ENCODE results near the gene TXNDC2. TPM values are rescaled to one million over a fixed set of nuclear protein-coding genes. Genes with fewer than 3 reads are reported as not detected.
"Not testable (repeated sequence)": the region's sequence is repeated elsewhere in the genome, so short reads cannot be mapped to it uniquely, and the experiment has no call there.

Gene TXNDC2
- under 1 TPM; 0.08 to 0.17 (median 0.10) TPM for polyA plus RNA-seq (ENCODE audit: insufficient read length in 4 of 4)

GRCh38 chr18:9885170-9886004 is at the start of gene TXNDC2:
TXNDC2 (plus strand) TSS chr18:9885973; CDS start chr18:9886681, 708 bp downstream.
- DNase-seq (ENCODE audit: low read depth in 4 of 4, low spot score in 2 of 4), result no peak

- no peak for DNase-seq (ENCODE audit: low read depth in 4 of 4, low spot score in 2 of 4)
Measured at GRCh38 chr18:9838144-9838877, 47.5 kb upstream of the TXNDC2 start.

GRCh38 chr18:9839211-9839610 is 46.6 kb upstream of the TXNDC2 start:
- no peak for DNase-seq (ENCODE audit: low read depth in 4 of 4, low spot score in 2 of 4)

- no peak for DNase-seq (ENCODE audit: low read depth in 4 of 4, low spot score in 2 of 4)
Measured at GRCh38 chr18:9839853-9840252, 45.9 kb upstream of the TXNDC2 start.

- no peak for DNase-seq (ENCODE audit: low read depth in 4 of 4, low spot score in 2 of 4)
Measured at GRCh38 chr18:9841752-9842151, 44.0 kb upstream of the TXNDC2 start.

GRCh38 chr18:9842448-9842847 is 43.3 kb upstream of the TXNDC2 start:
- DNase-seq (ENCODE audit: low read depth in 4 of 4, low spot score in 2 of 4), result no peak

GRCh38 chr18:9845256-9845655 is 40.5 kb upstream of the TXNDC2 start:
- no peak for DNase-seq (ENCODE audit: low read depth in 4 of 4, low spot score in 2 of 4)

- no peak for DNase-seq (ENCODE audit: low read depth in 4 of 4, low spot score in 2 of 4)
Measured at GRCh38 chr18:9846162-9846925, 39.4 kb upstream of the TXNDC2 start.

GRCh38 chr18:9848170-9848879 is 37.4 kb upstream of the TXNDC2 start:
- no peak for DNase-seq (ENCODE audit: low read depth in 4 of 4, low spot score in 2 of 4)

- DNase-seq (ENCODE audit: low read depth in 4 of 4, low spot score in 2 of 4), result no peak
Measured at GRCh38 chr18:9849407-9850283, 36.1 kb upstream of the TXNDC2 start.

- no peak for DNase-seq (ENCODE audit: low read depth in 4 of 4, low spot score in 2 of 4)
Measured at GRCh38 chr18:9850309-9850708, 35.5 kb upstream of the TXNDC2 start.

GRCh38 chr18:9851511-9851910 is 34.3 kb upstream of the TXNDC2 start:
- no peak for DNase-seq (ENCODE audit: low read depth in 4 of 4, low spot score in 2 of 4)

- DNase-seq (ENCODE audit: low read depth in 4 of 4, low spot score in 2 of 4), result no peak
Measured at GRCh38 chr18:9852266-9853081, 33.3 kb upstream of the TXNDC2 start.

- no peak for DNase-seq (ENCODE audit: low read depth in 4 of 4, low spot score in 2 of 4)
Measured at GRCh38 chr18:9854801-9855676, 30.7 kb upstream of the TXNDC2 start.

- DNase-seq (ENCODE audit: low read depth in 4 of 4, low spot score in 2 of 4), result no peak
Measured at GRCh38 chr18:9855681-9856080, 30.1 kb upstream of the TXNDC2 start.

GRCh38 chr18:9856092-9856491 is 29.7 kb upstream of the TXNDC2 start:
- no peak for DNase-seq (ENCODE audit: low read depth in 4 of 4, low spot score in 2 of 4)

GRCh38 chr18:9857479-9857998 is 28.2 kb upstream of the TXNDC2 start:
- DNase-seq (ENCODE audit: low read depth in 4 of 4, low spot score in 2 of 4), result not testable (repeated sequence)
